OCI-LY1 (cell line): Measurements from ENCODE around the gene SLC49A3.

Source experiments
- H2AFZ ChIP-seq: fragments of 200-600 bp; sonication (generic), shearing (Covaris generic); 2 replicates; pipeline ENCODE4 v1.6.0; 2014; ENCODE audit warnings: antibody characterized with exemption, mild to moderate bottlenecking, low read length
- H3F3A ChIP-seq: fragments of 200-600 bp; sonication (generic), shearing (Covaris generic); 2 replicates; pipeline ENCODE4 v1.6.0; 2014; ENCODE audit warnings: mild to moderate bottlenecking, antibody characterized with exemption, low read length, moderate library complexity; ENCODE audit not compliant: insufficient read depth
- H3K27ac ChIP-seq: fragments of 200-600 bp; sonication (generic); 2 replicates; pipeline ENCODE4 v1.5.1; 2014; ENCODE audit warnings: low read length, mixed run types, mild to moderate bottlenecking, low read depth; ENCODE audit not compliant: poor library complexity, severe bottlenecking
- H3K27me3 ChIP-seq: fragments of 200-600 bp; sonication (generic); 2 replicates; pipeline ENCODE4 v1.6.0; 2014; ENCODE audit warnings: antibody characterized with exemption, mild to moderate bottlenecking, low read length, moderate library complexity; ENCODE audit not compliant: insufficient read depth
- H3K36me3 ChIP-seq: fragments of 200-600 bp; sonication (generic); 2 replicates; pipeline ENCODE4 v1.6.1; 2014; ENCODE audit warnings: mild to moderate bottlenecking, antibody characterized with exemption, low read length, moderate library complexity, mixed read lengths; ENCODE audit not compliant: insufficient read depth
- H3K4me1 ChIP-seq: fragments of 200-600 bp; sonication (generic); 2 replicates; pipeline ENCODE4 v1.5.1; 2014; ENCODE audit warnings: mild to moderate bottlenecking, low read length, moderate library complexity; ENCODE audit not compliant: insufficient read depth, severe bottlenecking
- H3K4me2 ChIP-seq: fragments of 200-600 bp; sonication (generic), shearing (Covaris generic); 2 replicates; pipeline ENCODE4 v1.6.1; 2014; ENCODE audit warnings: low read length
- H3K4me3 ChIP-seq: fragments of 200-600 bp; sonication (generic); 2 replicates; pipeline ENCODE4 v1.5.1; 2014; ENCODE audit warnings: low read length, low read depth, mild to moderate bottlenecking, mixed read lengths; ENCODE audit not compliant: poor library complexity, severe bottlenecking
- H3K79me2 ChIP-seq: fragments of 200-600 bp; shearing (Covaris generic); 2 replicates; pipeline ENCODE4 v1.6.1; 2016; ENCODE audit warnings: mixed run types, low read length, mixed read lengths; ENCODE audit not compliant: insufficient read depth
- H3K9ac ChIP-seq: fragments of 200-600 bp; sonication (generic), shearing (Covaris generic); 2 replicates; pipeline ENCODE4 v1.6.1; 2014; ENCODE audit warnings: mild to moderate bottlenecking, low read length, mixed read lengths
- H3K9me2 ChIP-seq: fragments of 200-600 bp; sonication (generic), shearing (Covaris generic); 2 replicates; pipeline ENCODE4 v1.6.1; 2014; ENCODE audit warnings: low read depth, mild to moderate bottlenecking, low read length, mixed read lengths
- H3K9me3 ChIP-seq: fragments of 200-600 bp; shearing (Covaris generic); 2 replicates; pipeline ENCODE4 v1.6.1; 2014; ENCODE audit warnings: low read length, mixed read lengths
- H4K20me1 ChIP-seq: fragments of 200-600 bp; sonication (generic), shearing (Covaris generic); 2 replicates; pipeline ENCODE4 v1.6.0; 2016; ENCODE audit warnings: mild to moderate bottlenecking, low read length; ENCODE audit not compliant: insufficient read depth
- CTCF ChIP-seq: fragments of 200-600 bp; sonication (generic), shearing (Covaris generic); IDR thresholded peaks from 2 replicates; pipeline ENCODE4 v1.5.1; 2017; ENCODE audit warnings: mild to moderate bottlenecking, antibody characterized with exemption, low read length, moderate library complexity, mixed read lengths
- EZH2 ChIP-seq: fragments of 200-600 bp; sonication (generic), shearing (Covaris generic); IDR thresholded peaks from 2 replicates; pipeline ENCODE4 v1.8.0; 2017; ENCODE audit warnings: borderline replicate concordance, mixed run types, mild to moderate bottlenecking, antibody characterized with exemption, low read length, moderate library complexity, mixed read lengths

Gene SLC49A3

DNA sequence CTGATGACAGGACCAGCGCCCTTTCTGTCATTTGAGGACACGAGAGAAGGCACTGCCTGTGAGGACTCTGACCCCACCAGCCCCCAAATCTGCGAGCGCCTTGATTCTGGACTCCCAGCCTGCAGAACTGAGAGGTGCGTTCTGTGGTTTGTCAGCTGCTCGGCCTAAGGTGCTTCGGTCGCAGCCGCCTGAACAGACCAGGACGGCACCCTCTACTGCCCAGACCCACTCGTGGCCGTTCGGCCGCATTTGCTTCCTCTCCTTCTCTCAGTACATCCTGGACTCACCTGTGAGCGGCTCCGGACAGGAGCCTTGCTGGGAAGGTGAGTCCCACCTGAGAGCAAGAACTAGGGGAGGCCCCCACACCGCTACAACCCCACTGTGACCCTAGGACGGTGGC is 25.1 kb upstream of the SLC49A3 start:
- no peaks in the 10 kb centered on the region for H4K20me1 ChIP-seq
- peaks cover 9% of the 10 kb centered on the region; the same call in 1 of the 2 replicates for H3K79me2 ChIP-seq
- no peak overlapping the region for H3K27ac ChIP-seq
- H3K4me2 ChIP-seq, result no peak overlapping the region
- H3K4me3 ChIP-seq, result no peak overlapping the region
- peaks cover 5% of the 10 kb centered on the region; the same call in 1 of the 2 replicates for H3K36me3 ChIP-seq
- H3F3A ChIP-seq, result no peaks in the 10 kb centered on the region
- H3K9me2 ChIP-seq, result no peaks in the 10 kb centered on the region
- no peaks in the 10 kb centered on the region for H3K27me3 ChIP-seq
- no peak overlapping the region for H2AFZ ChIP-seq
- no peaks in the 10 kb centered on the region for H3K9me3 ChIP-seq
- TF ChIP-seq EZH2, result no peak
- TF ChIP-seq CTCF, result no peak
- H3K9ac ChIP-seq, result no peak overlapping the region
- no peaks in the 10 kb centered on the region for H3K4me1 ChIP-seq

GRCh38 chr4:712916-713632 is 24.1 kb upstream of the SLC49A3 start:
- TF ChIP-seq CTCF (no peak), EZH2 (no peak)
- Histone ChIP-seq H3K9ac (no peak overlapping the region), H3K27ac (no peak overlapping the region), H2AFZ (no peak overlapping the region), H3K27me3 (no peaks in the 10 kb centered on the region), H3K4me3 (no peak overlapping the region), H3K4me1 (no peaks in the 10 kb centered on the region), H3K36me3 (peaks cover 5% of the 10 kb centered on the region; the same call in 1 of the 2 replicates), H3F3A (no peaks in the 10 kb centered on the region), H3K4me2 (no peak overlapping the region), H3K79me2 (peaks cover 9% of the 10 kb centered on the region; the same call in 1 of the 2 replicates), H4K20me1 (no peaks in the 10 kb centered on the region), H3K9me3 (no peaks in the 10 kb centered on the region), H3K9me2 (no peaks in the 10 kb centered on the region)

- H3K27ac ChIP-seq, result no peak overlapping the region
Measured at GRCh38 chr4:712093-712492, 23.1 kb upstream of the SLC49A3 start.

More at GRCh38 chr4:712093-712492, 23.1 kb upstream of the SLC49A3 start:
- no peak overlapping the region for H3K4me3 ChIP-seq
- H4K20me1 ChIP-seq, result no peaks in the 10 kb centered on the region
- no peak overlapping the region for H2AFZ ChIP-seq
- no peaks in the 10 kb centered on the region for H3K9me3 ChIP-seq
- no peak overlapping the region for H3K9ac ChIP-seq
- H3F3A ChIP-seq, result no peaks in the 10 kb centered on the region
- peaks cover 5% of the 10 kb centered on the region; the same call in 1 of the 2 replicates for H3K36me3 ChIP-seq
- no peaks in the 10 kb centered on the region for H3K27me3 ChIP-seq
- no peaks in the 10 kb centered on the region for H3K9me2 ChIP-seq
- TF ChIP-seq EZH2 (no peak), CTCF (no peak)
- H3K4me1 ChIP-seq, result peaks cover 3% of the 10 kb centered on the region
- H3K4me2 ChIP-seq, result no peak overlapping the region
- peaks cover 9% of the 10 kb centered on the region; the same call in 1 of the 2 replicates for H3K79me2 ChIP-seq
